NCI-H2107 (cell line): Measurements from ENCODE around the gene UIMC1.
"Not testable (repeated sequence)": the region's sequence is repeated elsewhere in the genome, so short reads cannot be mapped to it uniquely, and the experiment has no call there.

Source experiments
- DNase-seq: peaks from one replicate; lab custom pipeline; 2025; lab: John Stamatoyannopoulos, UW

The UIMC1 gene

GRCh38 chr5:177006265-177006972 lies at the start of gene UIMC1:
UIMC1 (minus strand) TSS chr5:177006779; CDS start chr5:176982615, 24,164 bp downstream.
- DNase-seq, result peak; percentile 79

GRCh38 chr5:177049285-177049684 lies 42.7 kb upstream of the UIMC1 start:
- DNase-seq, result no peak

GRCh38 chr5:177048531-177048930 lies 42.0 kb upstream of the UIMC1 start:
- not testable (repeated sequence) for DNase-seq

- DNase-seq, result no peak
These were observed 39.1 kb upstream of the UIMC1 start for GRCh38 chr5:177045631-177046030.

GRCh38 chr5:177044641-177045040 lies 38.1 kb upstream of the UIMC1 start:
- DNase-seq, result no peak

- DNase-seq, result no peak
These were observed 37.4 kb upstream of the UIMC1 start for GRCh38 chr5:177043958-177044357.

- no peak for DNase-seq
These were observed 36.5 kb upstream of the UIMC1 start for GRCh38 chr5:177043114-177043513.

GRCh38 chr5:177041936-177042335 lies 35.4 kb upstream of the UIMC1 start:
- no peak for DNase-seq

GRCh38 chr5:177040814-177041420 lies 34.3 kb upstream of the UIMC1 start:
- DNase-seq, result no peak

- no peak for DNase-seq
These were observed 30.3 kb upstream of the UIMC1 start for GRCh38 chr5:177036921-177037320.

GRCh38 chr5:177036443-177036842 lies 29.9 kb upstream of the UIMC1 start:
- no peak for DNase-seq

- no peak for DNase-seq
These were observed 29.4 kb upstream of the UIMC1 start for GRCh38 chr5:177035976-177036375.

GRCh38 chr5:177029498-177029897 lies 22.9 kb upstream of the UIMC1 start:
- no peak for DNase-seq

- no peak for DNase-seq
These were observed 21.1 kb upstream of the UIMC1 start for GRCh38 chr5:177027665-177028064.

- DNase-seq, result no peak
These were observed 18.6 kb upstream of the UIMC1 start for GRCh38 chr5:177025101-177025601.

GRCh38 chr5:177024559-177024958 lies 18.0 kb upstream of the UIMC1 start:
- no peak for DNase-seq

- no peak for DNase-seq
These were observed 16.7 kb upstream of the UIMC1 start for GRCh38 chr5:177023303-177023664.

- peak; percentile 57 for DNase-seq
These were observed 16.1 kb upstream of the UIMC1 start, which contains the start of gene ZNF346 for GRCh38 chr5:177022386-177023302. ZNF346 (plus strand) TSS chr5:177022696; CDS start chr5:177022739, 43 bp downstream.

- DNase-seq, result no peak
These were observed 13.5 kb upstream of the UIMC1 start for GRCh38 chr5:177020033-177020432.

GRCh38 chr5:177018341-177018740 lies 11.8 kb upstream of the UIMC1 start:
- no peak for DNase-seq

- DNase-seq, result no peak
These were observed 8.6 kb upstream of the UIMC1 start for GRCh38 chr5:177015156-177015555.

- no peak for DNase-seq
These were observed 3.6 kb upstream of the UIMC1 start for GRCh38 chr5:177010153-177010552.
